ENCODE data around the gene SLC15A1. TPM values are rescaled to one million over a fixed set of nuclear protein-coding genes. Genes with fewer than 3 reads are reported as not detected.

SLC15A1 gene
- total RNA-seq, 6 experiments from 2014 or later, result not detected

DNA sequence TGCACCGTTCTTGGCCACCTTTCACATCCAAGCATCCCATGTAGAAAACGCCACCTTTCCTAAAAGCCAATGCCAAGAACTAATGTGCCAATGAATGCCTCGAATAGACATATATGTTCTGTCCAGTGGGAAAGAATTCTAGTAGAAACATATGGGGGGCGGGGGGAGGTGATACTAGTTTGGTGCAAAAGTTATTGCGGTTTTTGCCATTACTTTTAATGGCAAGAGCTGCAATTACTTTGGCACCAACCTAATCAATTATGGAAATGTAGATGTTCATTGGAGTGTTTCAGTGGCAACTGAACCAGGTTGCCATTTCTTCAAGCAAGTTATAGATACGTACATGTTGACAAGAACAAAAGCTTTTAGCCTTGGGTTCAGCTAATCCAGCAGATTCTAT, 34.6 kb downstream of the SLC15A1 start:
- TF ChIP-seq CTCF (IDR thresholded peaks at IDR 0.05), result no peak
- H3K36me3 Mint-ChIP-seq (ENCODE audit: low read depth), result no peaks in the 10 kb centered on the region
- DNase-seq, result no peak
- no peaks in the 10 kb centered on the region for H3K9me3 Mint-ChIP-seq
- peaks cover 37% of the 10 kb centered on the region for H3K27me3 Mint-ChIP-seq (ENCODE audit: insufficient read depth)
- H3K4me3 Mint-ChIP-seq, result no peak overlapping the region
- no peak overlapping the region for H3K27ac Mint-ChIP-seq
- H3K4me1 Mint-ChIP-seq (ENCODE audit: low read depth), result no peaks in the 10 kb centered on the region

- no peak overlapping the region for H3K4me3 Mint-ChIP-seq
- no peak for DNase-seq
- H3K4me1 Mint-ChIP-seq (ENCODE audit: low read depth), result no peaks in the 10 kb centered on the region
- H3K9me3 Mint-ChIP-seq, result no peaks in the 10 kb centered on the region
- no peak for TF ChIP-seq CTCF (IDR thresholded peaks at IDR 0.05)
- H3K27ac Mint-ChIP-seq, result no peak overlapping the region
- H3K27me3 Mint-ChIP-seq (ENCODE audit: insufficient read depth), result peaks cover 37% of the 10 kb centered on the region
- no peaks in the 10 kb centered on the region for H3K36me3 Mint-ChIP-seq (ENCODE audit: low read depth)
These were observed 35.2 kb downstream of the SLC15A1 start for GRCh38 chr13:98717256-98717655.

DNA sequence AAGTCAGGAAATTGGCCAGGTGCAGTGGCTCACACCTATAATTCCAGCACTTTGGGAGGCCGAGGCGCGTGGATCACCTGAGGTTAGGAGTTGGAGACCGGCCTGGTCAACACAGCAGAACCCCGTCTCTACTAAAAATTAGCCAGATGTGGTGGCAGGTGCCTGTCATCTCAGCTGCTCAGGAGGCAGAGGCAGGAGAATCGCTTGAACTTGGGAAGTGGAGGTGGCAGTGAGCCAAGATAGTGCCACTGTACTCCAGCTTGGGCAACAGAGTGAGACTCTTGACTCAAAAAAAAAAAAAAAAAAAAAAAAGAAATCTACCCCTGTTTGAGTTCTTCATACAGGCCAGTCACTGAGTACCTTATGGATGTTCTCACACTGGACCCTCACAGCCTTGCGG, 42.0 kb downstream of the SLC15A1 start:
- Mint-ChIP-seq H3K36me3 (ENCODE audit: low read depth) (no peaks in the 10 kb centered on the region), H3K4me1 (ENCODE audit: low read depth) (no peaks in the 10 kb centered on the region), H3K27ac (no peak overlapping the region), H3K9me3 (no peaks in the 10 kb centered on the region), H3K27me3 (ENCODE audit: insufficient read depth) (peaks cover 38% of the 10 kb centered on the region), H3K4me3 (no peak overlapping the region)
- DNase-seq, result no peak
- no peak for TF ChIP-seq CTCF (IDR thresholded peaks at IDR 0.05)

GRCh38 chr13:98707281-98707999, 45.0 kb downstream of the SLC15A1 start:
- H3K4me3 Mint-ChIP-seq, result no peak overlapping the region
- no peak for TF ChIP-seq CTCF (IDR thresholded peaks at IDR 0.05)
- H3K36me3 Mint-ChIP-seq (ENCODE audit: low read depth), result no peaks in the 10 kb centered on the region
- H3K27ac Mint-ChIP-seq, result no peak overlapping the region
- H3K9me3 Mint-ChIP-seq, result no peaks in the 10 kb centered on the region
- no peak for DNase-seq
- no peaks in the 10 kb centered on the region for H3K4me1 Mint-ChIP-seq (ENCODE audit: low read depth)
- H3K27me3 Mint-ChIP-seq (ENCODE audit: insufficient read depth), result peaks cover 31% of the 10 kb centered on the region

GRCh38 chr13:98706446-98707110, 45.9 kb downstream of the SLC15A1 start:
- no peak for TF ChIP-seq CTCF (IDR thresholded peaks at IDR 0.05)
- Mint-ChIP-seq H3K27me3 (ENCODE audit: insufficient read depth) (peaks cover 30% of the 10 kb centered on the region), H3K36me3 (ENCODE audit: low read depth) (no peaks in the 10 kb centered on the region), H3K27ac (no peak overlapping the region), H3K4me3 (no peak overlapping the region), H3K4me1 (ENCODE audit: low read depth) (no peaks in the 10 kb centered on the region), H3K9me3 (no peaks in the 10 kb centered on the region)
- no peak for DNase-seq
